GM19372 (cell line): ENCODE data around the gene BCKDHB.

ENCODE experiments used
- ATAC-seq: cut with Tn5 transposase; IDR thresholded peaks from one replicate; pipeline ENCODE4 v1.9.1; 2021; ENCODE audit warnings: mild to moderate bottlenecking, low read depth, moderate library complexity; ENCODE audit not compliant: unreplicated experiment

BCKDHB gene

DNA sequence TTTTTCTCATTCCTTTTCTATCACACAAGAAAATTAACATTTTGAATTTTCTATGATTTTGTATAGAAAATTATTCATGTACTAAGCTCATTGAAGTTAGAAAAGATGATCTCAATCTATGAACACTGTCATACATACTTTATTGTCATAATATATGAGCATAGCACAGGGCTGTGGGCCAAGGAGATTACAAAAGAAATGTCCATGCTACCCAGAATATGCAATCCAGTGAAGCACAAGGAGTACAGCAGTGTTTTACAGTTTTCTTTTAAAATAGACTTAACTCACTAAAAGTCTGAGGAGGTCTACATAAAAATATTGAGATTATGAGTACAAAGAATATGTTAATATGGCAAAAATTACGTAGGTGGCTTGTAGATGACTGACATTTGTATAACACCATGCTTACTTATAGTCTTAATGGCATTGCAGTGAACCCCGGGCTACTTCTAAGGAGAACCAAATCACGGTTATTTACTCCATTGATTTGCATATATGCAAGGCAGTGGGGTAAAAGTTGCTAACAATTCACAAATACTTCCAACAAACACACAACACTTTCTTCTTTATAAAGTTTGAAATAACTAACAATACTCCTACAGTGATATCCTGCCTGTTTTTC, 257.1 kb downstream of the BCKDHB start:
- ATAC-seq = no peak

DNA sequence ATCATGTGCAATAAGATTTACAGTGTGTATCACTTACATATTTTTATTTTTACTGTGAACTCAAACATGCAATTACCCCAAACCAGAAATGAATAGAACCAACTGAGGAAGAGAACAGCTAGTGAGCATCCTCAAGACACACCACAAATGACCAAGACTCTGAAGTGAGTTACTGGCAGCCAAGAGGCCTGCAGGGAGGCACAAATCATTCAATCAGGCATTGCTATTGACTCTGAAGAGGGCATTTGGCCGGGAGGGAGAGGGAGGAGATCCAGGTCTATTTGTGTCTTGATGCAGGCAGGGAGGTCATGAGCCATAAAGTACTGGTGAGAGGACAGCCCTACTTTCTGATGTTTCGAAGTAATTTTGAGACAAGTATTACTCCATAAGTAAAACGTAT, 257.7 kb downstream of the BCKDHB start:
- no peak for ATAC-seq

DNA sequence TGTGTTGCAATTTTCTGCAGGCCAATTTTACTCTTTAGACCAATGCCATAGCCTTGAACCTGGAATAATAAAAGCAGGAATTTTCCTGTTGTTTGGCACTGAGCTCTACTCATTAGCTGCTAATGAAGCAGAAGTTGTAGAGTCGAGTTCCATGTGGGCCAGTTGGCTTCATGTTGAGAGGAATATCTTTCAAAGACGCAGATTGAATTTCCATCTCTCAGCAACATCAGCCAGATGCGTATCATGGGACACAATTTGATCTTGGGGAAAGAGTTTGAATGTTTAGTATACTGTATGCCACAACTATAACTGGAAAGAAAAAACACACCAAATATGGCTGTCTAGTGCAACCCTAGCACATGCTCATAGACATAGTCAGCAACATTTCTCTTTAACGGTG, 259.6 kb downstream of the BCKDHB start:
- no peak for ATAC-seq

DNA sequence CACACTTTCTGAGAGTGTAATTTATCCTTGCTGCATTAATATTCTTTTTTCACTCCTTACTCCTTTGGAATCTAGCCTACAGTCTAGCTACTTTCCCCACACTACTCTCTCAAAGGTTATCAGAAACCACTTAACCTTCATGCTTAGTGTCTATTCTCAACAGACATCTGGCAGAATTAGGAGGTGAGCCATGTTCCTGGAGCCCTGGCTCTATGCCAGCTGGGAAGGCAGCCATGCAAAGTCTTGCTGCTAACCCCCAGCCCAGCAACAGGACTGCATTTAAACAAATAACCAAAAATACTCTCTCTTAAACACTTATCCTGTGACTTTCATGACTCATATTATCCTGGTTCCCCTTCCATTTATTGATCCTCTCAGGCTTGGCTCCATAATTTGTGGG, 260.2 kb downstream of the BCKDHB start:
- ATAC-seq = no peak

DNA sequence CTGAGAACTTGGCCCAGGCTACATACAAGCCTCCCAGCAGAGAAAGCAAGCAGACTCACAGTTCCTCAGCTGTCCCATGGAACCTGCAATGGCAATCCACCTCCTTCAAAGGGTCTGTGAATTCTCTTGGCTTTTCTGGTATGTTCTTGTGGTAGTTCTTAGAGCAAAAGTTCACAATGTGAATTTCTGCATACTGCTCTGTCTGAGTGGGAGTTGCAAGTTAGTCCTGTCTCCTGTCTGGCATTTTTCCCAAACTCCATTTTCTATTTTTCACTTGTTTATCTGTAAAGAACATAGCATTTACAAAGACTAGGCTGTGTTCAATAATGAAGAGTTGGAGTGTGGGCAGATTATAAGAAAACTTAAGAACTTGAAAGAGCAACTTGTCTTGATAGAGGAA, 269.9 kb downstream of the BCKDHB start:
- ATAC-seq = no peak

DNA sequence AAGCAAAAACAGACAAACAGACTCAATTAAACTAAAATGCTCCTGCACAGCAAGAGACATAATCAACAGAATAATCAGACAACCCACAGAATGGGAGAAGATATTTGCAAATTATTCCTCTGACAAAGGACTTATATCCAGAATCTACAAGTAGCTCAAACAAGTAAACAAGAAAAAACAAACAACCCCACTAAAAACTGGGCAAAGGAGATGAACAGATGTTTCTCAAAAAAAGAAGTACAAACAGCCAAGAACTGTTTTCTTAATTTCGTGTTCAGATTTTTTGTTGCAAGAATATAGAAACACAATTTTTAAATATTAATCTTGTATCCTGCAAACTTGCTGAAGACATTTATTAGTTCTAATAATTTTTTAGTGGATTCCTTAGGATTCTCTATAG, 274.1 kb downstream of the BCKDHB start:
- no peak for ATAC-seq

DNA sequence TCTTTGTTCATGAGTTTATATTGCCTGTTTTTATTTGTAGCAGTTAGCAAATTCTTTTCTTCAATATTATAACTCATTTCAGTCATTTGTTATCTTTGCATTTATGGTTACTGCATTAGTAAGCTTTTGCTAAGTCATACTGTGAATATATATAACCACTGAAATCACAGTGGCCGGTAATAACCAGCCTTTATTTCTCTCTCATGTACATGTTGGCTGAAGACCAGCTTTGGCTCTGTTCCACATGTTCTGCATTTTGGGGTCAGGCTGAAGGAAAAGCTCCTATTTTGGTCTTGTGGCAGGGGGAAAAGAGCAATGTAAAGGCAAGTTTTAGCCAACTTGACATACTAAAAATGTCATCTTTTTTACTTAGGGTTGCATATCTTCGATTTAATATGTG, 276.3 kb downstream of the BCKDHB start:
- ATAC-seq = no peak

DNA sequence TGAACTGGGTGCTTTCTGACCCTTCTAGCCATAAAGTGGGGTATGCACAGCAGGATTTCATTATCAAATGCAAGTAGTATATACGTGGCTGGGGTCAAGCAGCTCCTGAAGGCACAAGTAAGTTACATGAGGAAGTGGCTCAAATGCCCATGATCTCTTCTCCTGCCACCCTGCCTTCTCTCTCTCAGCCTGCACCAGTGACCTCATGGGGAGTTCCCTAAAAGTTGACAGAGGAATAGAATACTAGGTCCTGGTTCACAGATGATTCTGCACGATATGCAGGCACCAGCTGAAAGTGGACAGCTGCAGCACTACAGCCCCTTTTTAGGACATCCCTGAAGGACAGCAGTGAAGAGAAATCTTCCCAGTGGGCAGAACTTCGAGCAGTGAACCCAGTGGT, 282.0 kb downstream of the BCKDHB start:
- no peak for ATAC-seq
